NCI-H146 (cell line): Measurements from ENCODE around the gene FGF12.

Experiments used
- DNase-seq: peaks from one replicate; lab custom pipeline; 2025; lab: John Stamatoyannopoulos, UW

The FGF12 gene

GRCh38 chr3:192186045-192186444 is 541.3 kb downstream of the FGF12 start:
- DNase-seq: no peak

GRCh38 chr3:192183109-192183508 is 544.2 kb downstream of the FGF12 start:
- peak; percentile 33 for DNase-seq

- no peak for DNase-seq
Measured at GRCh38 chr3:192181151-192181550, 546.2 kb downstream of the FGF12 start.

GRCh38 chr3:192177383-192177782 is 550.0 kb downstream of the FGF12 start:
- DNase-seq: no peak

GRCh38 chr3:192174283-192174682 is 553.1 kb downstream of the FGF12 start:
- no peak for DNase-seq

GRCh38 chr3:192171213-192171612 is 556.1 kb downstream of the FGF12 start:
- DNase-seq: no peak

- no peak for DNase-seq
Measured at GRCh38 chr3:192170659-192171058, 556.7 kb downstream of the FGF12 start.

GRCh38 chr3:192170031-192170430 is 557.3 kb downstream of the FGF12 start:
- no peak for DNase-seq

- DNase-seq: no peak
Measured at GRCh38 chr3:192169332-192169915, 557.9 kb downstream of the FGF12 start.

GRCh38 chr3:192168202-192168601 is 559.1 kb downstream of the FGF12 start:
- DNase-seq: no peak

GRCh38 chr3:192165552-192165951 is 561.8 kb downstream of the FGF12 start:
- DNase-seq: no peak

- DNase-seq: no peak
Measured at GRCh38 chr3:192161661-192162060, 565.7 kb downstream of the FGF12 start.

GRCh38 chr3:192156382-192156781 is 571.0 kb downstream of the FGF12 start:
- no peak for DNase-seq

GRCh38 chr3:192155194-192155593 is 572.1 kb downstream of the FGF12 start:
- no peak for DNase-seq

- DNase-seq: no peak
Measured at GRCh38 chr3:192133271-192133670, 594.1 kb downstream of the FGF12 start.

- DNase-seq: peak; percentile 33
Measured at GRCh38 chr3:192130534-192131132, 596.7 kb downstream of the FGF12 start.

GRCh38 chr3:192129586-192129985 is 597.8 kb downstream of the FGF12 start:
- no peak for DNase-seq

GRCh38 chr3:192128922-192129321 is 598.4 kb downstream of the FGF12 start:
- DNase-seq: peak; percentile 16

GRCh38 chr3:192128060-192128459 is 599.3 kb downstream of the FGF12 start:
- DNase-seq: no peak

GRCh38 chr3:192122832-192123594 is 604.3 kb downstream of the FGF12 start:
- no peak for DNase-seq

- peak; percentile 30 for DNase-seq
Measured at GRCh38 chr3:192121923-192122322, 605.4 kb downstream of the FGF12 start.

GRCh38 chr3:192108820-192109219 is 618.5 kb downstream of the FGF12 start:
- DNase-seq: no peak

GRCh38 chr3:192106543-192106942 is 620.8 kb downstream of the FGF12 start:
- DNase-seq: peak; percentile 24
